Measurements from ENCODE around the gene HPCA. TPM values are rescaled to one million over a fixed set of nuclear protein-coding genes. Genes with fewer than 3 reads are reported as not detected.

HPCA gene
- total and polyA plus RNA-seq, 2 of the 4 experiments (the other 2 are of a cell fraction) = 0.22 TPM; not detected in 1

DNA sequence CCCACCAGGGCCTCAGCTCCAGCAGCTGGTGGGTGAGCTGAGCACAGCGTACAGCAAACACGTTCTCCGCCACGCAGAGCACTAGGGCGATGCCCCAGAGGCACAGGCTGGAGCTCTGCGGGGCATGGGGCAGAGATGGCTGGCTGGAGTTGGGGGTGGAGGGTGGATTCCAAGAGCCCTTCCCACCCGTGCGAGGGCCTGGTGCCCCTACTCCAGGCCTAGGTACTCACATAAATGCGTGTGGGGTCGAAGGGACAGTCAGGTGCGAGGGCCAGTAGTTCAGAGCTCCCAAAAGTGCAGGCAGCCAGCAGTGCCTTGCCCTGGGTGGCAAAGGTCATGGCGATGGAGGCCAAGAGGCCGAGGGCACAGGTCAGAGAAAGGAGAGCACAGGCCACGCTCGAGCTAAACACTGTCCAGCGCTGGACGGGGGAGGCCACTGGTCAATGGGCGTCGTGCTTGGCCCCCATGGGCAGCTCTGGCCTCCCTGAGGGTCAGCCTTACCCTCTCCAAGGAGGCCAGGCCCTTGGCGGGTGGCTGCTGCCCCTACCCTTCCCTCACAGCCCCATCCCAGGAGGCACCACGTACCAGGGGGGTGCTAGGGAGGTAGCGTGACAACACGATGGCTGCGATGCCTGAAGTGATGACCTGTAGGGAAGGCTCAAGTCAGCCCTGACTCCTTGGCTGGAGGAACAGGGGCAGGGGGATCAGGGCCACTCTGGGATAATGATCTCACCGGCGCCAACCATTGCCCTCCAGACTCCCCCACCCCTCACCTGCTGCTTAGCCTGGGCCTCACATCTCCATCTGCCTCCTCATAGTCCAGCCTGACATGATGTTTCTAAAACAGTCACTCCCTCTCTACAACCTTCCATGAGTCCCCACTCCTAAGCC lies 9.3 kb downstream of the HPCA start:
- H4K5ac ChIP-seq (ENCODE audit: low read depth, low read length) = no peak overlapping the region
- dilution Hi-C loops (cut with HindIII; ENCODE audit: low sequenced_read_pairs, unreplicated experiment) = no loop called here
- peaks cover 20% of the 10 kb centered on the region for H3K27me3 ChIP-seq (ENCODE audit: control insufficient read depth, insufficient read depth, low read length)
- H2AK9ac ChIP-seq (replicated peaks; ENCODE audit: low read depth, low read length, poor library complexity) = no peak overlapping the region
- H3K27ac ChIP-seq (ENCODE audit: insufficient read depth, low read length) = no peak overlapping the region
- H3K36me3 ChIP-seq (ENCODE audit: control insufficient read depth, insufficient read depth, low read length) = peaks cover 1% of the 10 kb centered on the region; the same call in 1 of the 2 replicates
- H2BK20ac ChIP-seq (ENCODE audit: low read depth, low read length) = no peak overlapping the region
- H2BK120ac ChIP-seq (ENCODE audit: low read depth, low read length) = no peak overlapping the region
- H3K4ac ChIP-seq (ENCODE audit: low read depth, low read length) = no peak overlapping the region
- no peak overlapping the region for H3K14ac ChIP-seq (replicated peaks; ENCODE audit: low read depth, low read length)
- ChIA-PET POLR2A (ENCODE audit: unreplicated experiment) (no interaction called here), CTCF (no interaction called here)
- no peak overlapping the region for H2BK5ac ChIP-seq (ENCODE audit: low read depth, low read length, poor library complexity, severe bottlenecking)
- H3K56ac ChIP-seq (ENCODE audit: extremely low read depth, insufficient read depth, low read length) = no peak overlapping the region
- H3K4me3 ChIP-seq (ENCODE audit: insufficient read depth, low read depth, low read length) = no peak overlapping the region
- no peak overlapping the region for H4K8ac ChIP-seq (ENCODE audit: low read depth in 2 of 2, low read length in 2 of 2)
- BruUV-seq (replicated peaks) = no TSS peak
- no peak overlapping the region for H2AK5ac ChIP-seq (ENCODE audit: low read depth, low read length)
- WGBS, 2 experiments (ENCODE audit: extremely low coverage in 2 of 2, insufficient read length in 1 of 2) = 82% methylated on average over 9 of the region's 26 CpGs; no CpG with 5 or more reads in 1 of the 2 experiments
- H3K9ac ChIP-seq (ENCODE audit: low read depth, low read length) = no peak overlapping the region
- H3K9me1 ChIP-seq (ENCODE audit: insufficient read depth, low read length) = peaks cover 6% of the 10 kb centered on the region; the same call in 1 of the 2 replicates
- H4K91ac ChIP-seq (ENCODE audit: insufficient read depth, low read depth, low read length) = no peak overlapping the region
- no peaks in the 10 kb centered on the region for H4K20me1 ChIP-seq (ENCODE audit: insufficient read depth, low read length)
- TF ChIP-seq MAFK (IDR thresholded peaks at IDR 0.05; ENCODE audit: low read depth, low read length) = no peak
- TF ChIP-seq MAZ (IDR thresholded peaks at IDR 0.05; ENCODE audit: borderline replicate concordance, low read depth, low read length) = no peak
- TF ChIP-seq BHLHE40 (IDR thresholded peaks at IDR 0.05; ENCODE audit: low read depth, low read length) = no peak
- no peak for TF ChIP-seq FOS (IDR thresholded peaks at IDR 0.05; ENCODE audit: low read depth, low read length)
- no peak overlapping the region for H3K4me2 ChIP-seq (ENCODE audit: low read depth, low read length)
- peaks cover 2% of the 10 kb centered on the region; the same call in 1 of the 2 replicates for H3K9me3 ChIP-seq (ENCODE audit: control insufficient read depth, insufficient read depth, low read length)
- DNase-seq (no peak), ATAC-seq (ENCODE audit: low read depth) (no peak)
- intact Hi-C loops (cut with micrococcal nuclease) = no loop called here
- H3K23ac ChIP-seq (ENCODE audit: low read depth, low read length) = no peak overlapping the region
- H3K18ac ChIP-seq (ENCODE audit: low read depth, low read length) = no peak overlapping the region
- H3K4me1 ChIP-seq (ENCODE audit: control insufficient read depth, insufficient read depth, low read length) = peaks cover 2% of the 10 kb centered on the region; the same call in 1 of the 2 replicates
- H2AFZ ChIP-seq (replicated peaks; ENCODE audit: low read length, poor library complexity) = no peak overlapping the region
- H3K79me1 ChIP-seq (ENCODE audit: low read depth in 1 of 2, low read length in 2 of 2) = peaks cover 0 to 5% of the 10 kb centered on the region in 2 experiments; a peak in 1 of 4 replicates
- no peak overlapping the region for H2BK15ac ChIP-seq (ENCODE audit: low read depth, low read length)
- in situ Hi-C loops (cut with MboI; ENCODE audit: low sequenced_read_pairs) = no loop called here

Measured in IMR-90 (cell line).